Trophoblast cell (in vitro differentiated cells and primary cell): Measurements from ENCODE around the gene UGGT2.

Source experiments
- DNase-seq, 2 donors: peaks; one replicate each; pipeline ENCODE4 v3.0.0-alpha.2; 2016
- H2AFZ ChIP-seq: 2 replicates; pipeline ENCODE4 v1.6.1; 2013; ENCODE audit warnings: low read length, moderate library complexity, mild to moderate bottlenecking; ENCODE audit not compliant: insufficient read depth, poor library complexity
- H2AK5ac ChIP-seq: 2 replicates; pipeline ENCODE4 v1.6.1; 2013; ENCODE audit warnings: mild to moderate bottlenecking, low read length
- H2BK120ac ChIP-seq: 2 replicates; pipeline ENCODE4 v1.6.1; 2013; ENCODE audit warnings: low read length, mild to moderate bottlenecking, moderate library complexity; ENCODE audit not compliant: insufficient read depth, poor library complexity
- H2BK12ac ChIP-seq: 2 replicates; pipeline ENCODE4 v1.6.1; 2013; ENCODE audit warnings: mild to moderate bottlenecking, low read length, moderate library complexity
- H2BK5ac ChIP-seq: 2 replicates; pipeline ENCODE4 v1.6.1; 2013; ENCODE audit warnings: low read length, low read depth, moderate library complexity, mild to moderate bottlenecking; ENCODE audit not compliant: poor library complexity
- H3K14ac ChIP-seq: 2 replicates; pipeline ENCODE4 v1.6.1; 2013; ENCODE audit warnings: mild to moderate bottlenecking, low read length
- H3K18ac ChIP-seq: 2 replicates; pipeline ENCODE4 v1.6.1; 2013; ENCODE audit warnings: mild to moderate bottlenecking, low read length
- H3K23ac ChIP-seq: 2 replicates; pipeline ENCODE4 v1.6.1; 2013; ENCODE audit warnings: low read length
- H3K27ac ChIP-seq: 2 replicates; pipeline ENCODE4 v1.5.1; 2013; ENCODE audit warnings: low read depth, mild to moderate bottlenecking, inconsistent platforms, low read length, moderate library complexity
- H3K27me3 ChIP-seq: 2 replicates; pipeline ENCODE4 v1.6.1; 2013; ENCODE audit warnings: inconsistent platforms, mild to moderate bottlenecking, low read length, moderate library complexity; ENCODE audit not compliant: insufficient read depth
- H3K36me3 ChIP-seq, 2 experiments: 1 replicate in 1 of 2; 2 replicates in 1 of 2; pipeline ENCODE4 v1.6.1; 2013; ENCODE audit warnings: low read length in 2 of 2, mild to moderate bottlenecking in 2 of 2, moderate library complexity in 1 of 2; ENCODE audit not compliant: insufficient read depth in 2 of 2, control insufficient read depth in 1 of 2
- H3K4ac ChIP-seq: 2 replicates; pipeline ENCODE4 v1.6.1; 2013; ENCODE audit warnings: low read depth, mild to moderate bottlenecking, low read length, moderate library complexity
- H3K4me1 ChIP-seq, 2 experiments: 1 replicate in 1 of 2; 2 replicates in 1 of 2; pipeline ENCODE4 v1.6.1; 2013; ENCODE audit warnings: low read length in 2 of 2, mild to moderate bottlenecking in 2 of 2, moderate library complexity in 1 of 2; ENCODE audit not compliant: insufficient read depth in 2 of 2, control insufficient read depth in 1 of 2
- H3K4me2 ChIP-seq: 2 replicates; pipeline ENCODE4 v1.6.1; 2013; ENCODE audit warnings: inconsistent platforms, mild to moderate bottlenecking, low read length, moderate library complexity
- H3K4me3 ChIP-seq: 2 replicates; pipeline ENCODE4 v1.5.1; 2013; ENCODE audit warnings: mild to moderate bottlenecking, low read depth, low read length, inconsistent platforms
- H3K79me1 ChIP-seq: one replicate; pipeline ENCODE4 v1.6.1; 2013; ENCODE audit warnings: low read length
- H3K79me2 ChIP-seq: 2 replicates; pipeline ENCODE4 v1.6.1; 2013; ENCODE audit warnings: low read length, mild to moderate bottlenecking; ENCODE audit not compliant: control insufficient read depth, insufficient read depth, poor library complexity
- H3K9ac ChIP-seq: 2 replicates; pipeline ENCODE4 v1.6.1; 2013; ENCODE audit warnings: mild to moderate bottlenecking, low read length
- H3K9me3 ChIP-seq: 2 replicates; pipeline ENCODE4 v1.6.1; 2013; ENCODE audit warnings: low read depth, mild to moderate bottlenecking, control low read depth, inconsistent platforms, low read length; ENCODE audit not compliant: insufficient read depth
- H4K12ac ChIP-seq: 2 replicates; pipeline ENCODE4 v1.6.1; 2013; ENCODE audit warnings: low read depth, mild to moderate bottlenecking, low read length, moderate library complexity
- H4K8ac ChIP-seq: 2 replicates; pipeline ENCODE4 v1.6.1; 2013; ENCODE audit warnings: low read depth, mild to moderate bottlenecking, low read length, moderate library complexity
- H4K91ac ChIP-seq: one replicate; pipeline ENCODE4 v1.6.1; 2013; ENCODE audit warnings: low read depth, mild to moderate bottlenecking, low read length, moderate library complexity
- WGBS: extraction: QIAGEN DNeasy Blood & Tissue Kit; methylation state at CpG from one replicate; pipeline ENCODE4 v1.1.7; 2013; ENCODE audit warnings: missing lambda C conversion rate; ENCODE audit not compliant: insufficient read length, insufficient coverage; ENCODE audit errors: extremely low coverage; 5-methylcytosine and 5-hydroxymethylcytosine counted together

Gene UGGT2

GRCh38 chr13:96036515-96036914 lies 16.7 kb downstream of the UGGT2 start:
- Histone ChIP-seq H3K27ac (no peak overlapping the region), H4K8ac (no peak overlapping the region), H3K9ac (no peak overlapping the region), H4K91ac (no peak overlapping the region), H3K4ac (no peak overlapping the region), H3K9me3 (no peaks in the 10 kb centered on the region), H3K4me2 (no peak overlapping the region), H2AFZ (no peak overlapping the region), H2BK12ac (no peak overlapping the region), H2AK5ac (no peak overlapping the region), H2BK120ac (no peak overlapping the region), H3K4me1 (peaks cover 0 to 3% of the 10 kb centered on the region in 2 experiments), H3K23ac (no peak overlapping the region), H3K79me1 (no peaks in the 10 kb centered on the region), H3K27me3 (no peaks in the 10 kb centered on the region), H3K79me2 (peaks cover 2% of the 10 kb centered on the region), H3K18ac (no peak overlapping the region), H3K14ac (no peak overlapping the region), H2BK5ac (no peak overlapping the region), H3K36me3 (no peaks in the 10 kb centered on the region), H3K4me3 (no peak overlapping the region), H4K12ac (no peak overlapping the region)
- WGBS: no CpG with 5 or more reads among the region's 1 CpG
- DNase-seq: no peak

GRCh38 chr13:96034662-96035061 lies 18.5 kb downstream of the UGGT2 start:
- Histone ChIP-seq H4K91ac (no peak overlapping the region), H3K14ac (no peak overlapping the region), H2AK5ac (no peak overlapping the region), H3K23ac (no peak overlapping the region), H3K79me2 (peaks cover 2% of the 10 kb centered on the region), H3K4ac (no peak overlapping the region), H2BK120ac (no peak overlapping the region), H3K9ac (no peak overlapping the region), H3K9me3 (no peaks in the 10 kb centered on the region), H3K27ac (no peak overlapping the region), H2BK5ac (no peak overlapping the region), H3K36me3 (no peaks in the 10 kb centered on the region), H3K4me3 (no peak overlapping the region), H2BK12ac (no peak overlapping the region), H3K4me1 (no peaks in the 10 kb centered on the region), H3K4me2 (no peak overlapping the region), H4K8ac (no peak overlapping the region), H2AFZ (no peak overlapping the region), H4K12ac (no peak overlapping the region), H3K18ac (no peak overlapping the region), H3K27me3 (no peaks in the 10 kb centered on the region), H3K79me1 (no peaks in the 10 kb centered on the region)
- no CpG with 5 or more reads among the region's 10 CpGs for WGBS
- DNase-seq: no peak

DNA sequence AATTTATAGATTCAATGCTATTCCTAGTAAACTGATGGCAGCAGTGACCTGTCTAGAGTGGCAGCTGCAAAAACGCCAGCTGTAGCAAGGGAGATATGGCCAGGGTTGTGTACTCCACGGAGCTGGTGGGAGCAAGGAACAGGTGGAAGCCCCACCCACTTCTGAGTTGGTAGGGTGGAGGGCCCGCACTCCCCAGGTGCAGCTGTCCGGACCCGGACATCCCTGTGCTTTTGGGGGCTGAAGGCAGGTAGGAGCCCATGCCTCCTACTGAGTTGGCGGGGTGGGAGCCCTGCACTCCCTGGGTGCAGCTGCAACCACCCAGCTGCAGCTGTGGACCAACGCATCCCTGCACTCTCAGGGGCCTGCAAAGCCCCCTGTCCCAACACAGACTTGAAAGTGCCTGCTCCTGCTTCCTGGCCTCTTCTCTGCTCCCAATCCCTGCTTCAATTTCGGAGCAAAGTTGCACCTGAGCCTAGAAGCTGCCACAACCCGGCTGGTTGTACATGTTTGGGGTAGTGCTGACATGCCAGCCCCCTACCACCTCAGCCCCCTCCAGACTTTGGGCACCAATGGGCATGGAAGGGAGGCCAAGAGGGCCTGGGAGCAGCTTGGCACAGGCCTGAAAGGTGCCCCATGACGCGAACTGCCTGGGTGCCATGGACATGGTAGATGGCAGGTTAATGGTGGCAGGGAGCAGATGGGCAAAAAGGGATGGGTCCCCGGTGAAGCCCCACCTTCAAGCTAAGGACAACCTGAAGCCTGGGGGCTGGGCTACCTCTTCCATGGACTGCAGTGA lies 19.8 kb downstream of the UGGT2 start:
- Histone ChIP-seq H2BK12ac (no peak overlapping the region), H3K9ac (no peak overlapping the region), H4K8ac (no peak overlapping the region), H2BK5ac (no peak overlapping the region), H4K91ac (no peak overlapping the region), H3K4me3 (no peak overlapping the region), H3K9me3 (no peaks in the 10 kb centered on the region), H3K14ac (no peak overlapping the region), H3K79me2 (peaks cover 2% of the 10 kb centered on the region), H3K79me1 (no peaks in the 10 kb centered on the region), H3K18ac (no peak overlapping the region), H2AFZ (no peak overlapping the region), H3K23ac (peak overlapping the region; percentile 33), H3K4ac (no peak overlapping the region), H2AK5ac (no peak overlapping the region), H3K4me2 (no peak overlapping the region), H3K4me1 (no peaks in the 10 kb centered on the region), H3K27me3 (no peaks in the 10 kb centered on the region), H3K27ac (no peak overlapping the region), H4K12ac (no peak overlapping the region), H2BK120ac (no peak overlapping the region), H3K36me3 (no peaks in the 10 kb centered on the region)
- no CpG with 5 or more reads among the region's 12 CpGs for WGBS
- DNase-seq: no peak

DNA sequence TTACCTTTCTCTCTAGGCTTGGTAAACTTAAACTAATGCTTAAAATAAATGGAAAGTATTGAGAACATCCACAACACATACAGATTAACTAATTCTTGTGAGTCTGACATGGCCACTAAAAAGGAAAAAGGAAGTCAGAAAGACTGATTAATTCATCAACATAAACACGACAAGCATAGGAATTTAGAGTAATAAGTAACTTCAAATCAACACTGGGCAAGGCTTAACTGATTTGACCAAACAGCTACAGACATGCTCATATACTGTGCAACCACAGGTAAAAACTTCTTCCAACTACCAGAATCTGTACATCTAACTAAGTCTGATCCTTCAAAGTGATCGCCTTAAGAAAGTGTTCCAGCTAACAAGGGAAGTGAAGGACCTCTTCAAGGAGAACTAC lies 20.5 kb downstream of the UGGT2 start:
- no peak for DNase-seq
- Histone ChIP-seq H2AK5ac (no peak overlapping the region), H3K9me3 (no peaks in the 10 kb centered on the region), H3K23ac (no peak overlapping the region), H2BK5ac (no peak overlapping the region), H3K27me3 (no peaks in the 10 kb centered on the region), H2BK120ac (no peak overlapping the region), H3K27ac (no peak overlapping the region), H3K4me2 (no peak overlapping the region), H4K12ac (no peak overlapping the region), H2BK12ac (no peak overlapping the region), H3K4ac (no peak overlapping the region), H3K79me1 (no peaks in the 10 kb centered on the region), H3K4me1 (no peaks in the 10 kb centered on the region), H3K4me3 (no peak overlapping the region), H2AFZ (no peak overlapping the region), H3K79me2 (peaks cover 2% of the 10 kb centered on the region), H3K14ac (no peak overlapping the region), H4K91ac (no peak overlapping the region), H4K8ac (no peak overlapping the region), H3K36me3 (no peaks in the 10 kb centered on the region), H3K9ac (no peak overlapping the region), H3K18ac (no peak overlapping the region)
- no CpG with 5 or more reads among the region's 2 CpGs for WGBS
